Stimulated activated CD4-positive, alpha-beta T cell treated with anti-CD3 and anti-CD28 coated beads, Interleukin-2, amount 100 ng/mL, for 48 hours (primary cell): ENCODE measurements around the gene SLC12A7.
"Not testable (repeated sequence)": the region's sequence is repeated elsewhere in the genome, so short reads cannot be mapped to it uniquely, and the experiment has no call there.

Experiments
- DNase-seq, 2 donors: peaks; one replicate each; pipeline ENCODE4 v3.0.0-alpha.2; 2020

SLC12A7 gene

DNA sequence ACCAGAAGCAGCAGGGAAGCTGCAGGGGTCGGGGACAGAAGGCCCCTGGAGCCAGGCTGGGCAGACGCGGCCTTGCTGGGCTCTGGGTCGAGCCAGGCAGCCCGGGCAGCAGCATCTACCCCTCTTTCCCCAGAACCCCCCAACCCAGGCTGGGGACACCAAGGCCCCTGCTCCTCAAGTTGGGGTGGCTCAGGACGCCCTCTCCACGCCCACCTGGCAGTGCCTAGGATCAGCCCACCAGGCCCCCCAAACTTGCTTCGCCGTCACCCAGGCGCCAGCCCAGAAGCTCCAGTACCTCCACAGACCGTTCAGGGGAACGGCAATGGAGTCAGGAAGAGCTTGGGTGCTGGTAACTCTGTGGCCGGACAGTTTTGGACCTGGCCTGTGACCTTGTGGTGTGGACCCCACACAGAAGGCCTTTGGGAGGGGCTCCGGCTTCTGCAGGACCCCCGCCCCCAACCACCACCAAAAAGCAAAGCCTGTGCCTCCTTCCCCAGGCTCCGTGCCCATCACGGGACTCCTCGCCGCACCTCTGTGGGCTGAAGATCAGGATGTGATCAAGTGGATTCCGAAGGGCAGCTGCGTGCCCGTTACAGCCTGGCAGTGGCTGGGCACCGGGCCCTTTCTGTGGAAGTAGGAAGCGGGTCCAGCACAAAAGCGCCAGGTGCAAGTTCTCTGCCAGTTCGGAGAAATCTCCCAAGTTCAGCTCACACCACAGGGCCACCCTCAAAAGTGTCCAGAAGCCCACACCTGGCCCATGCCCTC, 2.1 kb downstream of the SLC12A7 start:
- no peak for DNase-seq

GRCh38 chr5:1108865-1109174, 3.0 kb downstream of the SLC12A7 start:
- no peak for DNase-seq

DNA sequence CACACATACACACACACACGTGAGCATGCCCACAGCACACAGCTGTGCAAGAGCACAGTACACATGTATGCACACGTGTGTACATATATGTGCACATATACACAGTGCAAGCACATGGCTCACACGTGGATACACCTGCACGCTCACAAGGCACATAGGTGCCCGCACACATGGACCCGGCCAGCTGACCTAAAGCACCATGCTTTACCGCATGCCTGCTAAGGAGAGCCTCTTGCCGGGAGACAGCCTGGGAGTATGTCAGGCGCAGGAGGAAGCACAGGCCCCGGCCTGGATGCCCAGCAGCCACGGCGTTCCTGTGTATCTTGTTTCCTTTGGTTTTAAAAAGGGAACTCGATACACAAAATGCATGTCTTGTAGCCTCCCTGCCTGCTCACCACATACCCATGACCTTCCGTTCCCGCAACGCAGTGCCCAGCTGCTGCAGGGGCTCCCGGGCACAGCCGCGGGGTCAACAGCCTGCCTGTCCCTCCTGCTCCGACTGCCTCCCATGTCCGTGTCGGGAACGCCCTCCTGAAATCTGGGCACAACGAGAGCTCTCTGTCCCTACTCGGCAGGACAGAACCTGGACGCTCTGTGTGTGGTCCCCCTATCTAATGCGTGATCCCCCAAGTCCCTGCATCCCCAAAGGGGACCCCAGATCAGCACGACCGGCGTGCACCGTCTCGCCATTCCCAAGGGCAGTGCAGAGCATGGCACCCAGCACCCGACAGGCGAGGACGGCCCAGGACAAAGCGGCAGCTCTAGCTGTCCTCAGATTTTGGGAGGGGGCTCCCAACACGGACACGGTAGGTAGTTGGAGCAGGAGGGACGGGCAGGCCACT, 3.6 kb downstream of the SLC12A7 start:
- no peak for DNase-seq

GRCh38 chr5:1107167-1108022, 4.5 kb downstream of the SLC12A7 start:
- DNase-seq: no peak

DNA sequence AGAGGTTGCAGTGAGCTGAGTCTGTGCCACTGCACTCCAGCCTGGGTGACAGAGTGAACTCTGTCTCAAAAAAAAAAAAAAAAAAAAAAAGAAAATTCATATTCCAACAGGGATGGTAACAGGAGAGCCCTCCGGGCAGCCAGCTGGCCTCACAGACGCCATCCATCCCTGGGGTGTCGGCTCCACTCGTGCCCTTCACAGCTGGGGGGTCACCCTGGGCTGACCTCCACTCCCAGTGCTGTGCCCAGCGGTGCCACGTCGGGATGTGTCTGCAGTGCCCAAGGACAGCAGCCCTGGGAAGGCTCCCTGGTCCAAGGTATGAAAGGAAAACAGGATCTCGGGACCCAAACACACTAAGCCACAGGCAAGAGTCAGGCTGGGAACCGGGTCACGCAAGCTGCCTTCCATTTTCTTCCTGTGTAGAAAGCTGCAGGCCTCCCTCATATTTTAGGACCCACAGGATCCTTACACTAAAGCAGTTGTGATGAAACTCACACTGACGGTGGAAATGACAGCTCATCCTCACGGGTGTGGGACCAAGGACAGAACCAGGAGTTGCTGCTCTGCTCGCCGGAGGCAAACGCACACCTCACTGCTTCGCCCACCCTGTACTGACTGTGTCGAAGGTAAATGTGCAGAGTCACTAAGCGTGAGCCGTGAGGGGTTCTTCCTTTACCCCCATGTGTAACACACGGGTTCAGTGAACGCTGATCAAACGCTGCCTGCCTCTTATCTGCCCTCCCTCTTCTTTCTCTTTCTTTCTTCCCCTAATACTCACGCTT, 5.3 kb downstream of the SLC12A7 start:
- no peak for DNase-seq

GRCh38 chr5:1105350-1106265, 6.3 kb downstream of the SLC12A7 start:
- DNase-seq: no peak

GRCh38 chr5:1104327-1105006, 7.4 kb downstream of the SLC12A7 start:
- no peak for DNase-seq

DNA sequence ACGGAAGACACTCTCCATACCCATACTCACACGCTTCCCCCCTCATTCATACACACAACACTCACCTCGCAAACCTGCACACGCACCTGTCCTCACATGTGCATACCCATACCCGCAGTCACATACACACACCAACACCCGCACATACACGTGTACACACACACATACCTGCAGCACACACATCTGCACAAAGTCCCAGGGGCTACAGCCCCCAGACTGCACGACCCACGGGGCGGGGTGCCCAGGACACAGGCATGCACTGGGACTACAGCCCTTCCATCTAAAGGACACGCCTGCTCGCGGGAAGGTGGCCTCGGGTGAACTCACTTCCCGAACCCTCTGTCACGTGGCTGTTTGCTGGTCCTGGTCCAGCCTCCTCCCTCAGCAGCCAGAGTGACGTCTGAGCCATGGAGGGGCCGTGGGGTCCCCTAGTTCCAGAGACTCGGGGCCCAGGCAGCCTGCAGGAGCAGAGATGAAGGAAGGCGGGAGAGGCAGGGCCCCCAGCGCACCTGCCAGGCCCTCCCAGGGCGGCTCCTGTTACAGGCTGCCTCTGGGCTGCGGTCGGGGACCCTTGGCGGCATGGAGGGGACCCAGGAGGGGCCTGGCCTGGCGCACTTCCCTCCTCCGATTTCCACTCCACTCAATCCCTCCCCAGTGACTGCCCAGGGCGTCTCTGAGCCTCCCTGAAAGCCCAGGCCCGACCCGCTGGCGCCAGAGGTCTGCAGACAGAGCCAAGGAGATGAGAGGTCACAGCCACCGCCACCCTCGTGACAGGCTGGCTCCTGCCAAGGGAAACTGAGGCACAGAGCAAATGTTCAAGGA, 8.1 kb downstream of the SLC12A7 start:
- no peak for DNase-seq

GRCh38 chr5:1103093-1103492, 8.8 kb downstream of the SLC12A7 start:
- no peak for DNase-seq

- DNase-seq: no peak
Observed at GRCh38 chr5:1101961-1102713, 9.7 kb downstream of the SLC12A7 start.

GRCh38 chr5:1100664-1101574, 10.9 kb downstream of the SLC12A7 start:
- DNase-seq: no peak

DNA sequence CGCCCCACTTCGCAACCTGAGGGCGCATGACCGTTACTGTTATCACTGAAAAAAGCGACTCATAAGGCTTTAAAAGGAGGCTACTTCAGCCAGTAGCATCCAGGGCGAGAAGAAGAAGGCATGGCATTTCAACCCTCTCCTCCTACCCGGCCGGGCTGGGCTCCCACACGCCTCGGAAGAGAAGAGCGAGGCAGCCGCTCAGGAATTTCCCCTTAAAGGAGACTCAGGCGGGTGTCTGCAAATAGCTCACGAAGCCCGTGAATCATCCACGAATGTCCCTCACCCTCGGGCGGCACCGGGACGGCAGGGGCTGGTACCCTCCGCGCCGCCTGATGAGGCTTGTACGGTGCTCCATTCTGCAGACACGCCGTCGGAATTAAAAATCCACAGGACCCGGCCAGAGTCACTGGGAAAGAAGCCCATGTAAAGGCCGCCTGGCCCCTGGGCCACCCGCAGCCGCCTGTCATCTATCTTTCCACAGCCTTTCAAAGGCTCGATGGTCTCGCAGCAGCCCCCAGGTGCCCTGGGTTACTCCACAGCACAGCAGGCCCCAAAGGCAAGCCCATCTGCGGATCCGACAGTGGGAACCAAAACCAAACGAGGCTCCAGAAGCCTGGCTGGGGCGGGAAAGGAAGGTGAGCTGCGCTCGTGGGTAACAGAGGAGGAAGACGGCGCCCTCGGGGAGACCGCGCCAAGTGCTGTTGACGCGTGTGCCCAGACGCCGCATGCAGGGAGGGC, 11.8 kb downstream of the SLC12A7 start:
- DNase-seq: no peak

GRCh38 chr5:1098986-1099597, 12.8 kb downstream of the SLC12A7 start:
- no peak for DNase-seq

DNA sequence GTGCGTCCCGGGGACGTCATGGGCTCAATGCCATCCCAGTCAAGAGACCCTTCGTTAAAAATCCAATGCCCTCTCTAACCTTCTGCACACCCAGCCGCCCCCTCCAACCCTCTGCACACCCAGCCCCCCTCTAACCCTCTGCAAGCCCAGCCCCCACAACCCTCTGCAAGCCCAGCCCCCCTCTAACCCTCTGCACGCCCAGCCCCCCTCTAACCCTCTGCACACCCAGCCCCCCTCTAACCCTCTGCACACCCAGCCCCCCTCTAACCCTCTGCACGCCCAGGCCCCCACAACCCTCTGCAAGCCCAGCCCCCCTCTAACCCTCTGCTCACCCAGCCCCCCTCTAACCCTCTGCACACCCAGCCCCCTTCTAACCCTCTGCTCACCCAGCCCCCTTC, 13.9 kb downstream of the SLC12A7 start:
- not testable (repeated sequence) for DNase-seq

GRCh38 chr5:1097381-1097987, 14.4 kb downstream of the SLC12A7 start:
- no peak for DNase-seq

- DNase-seq: no peak
Observed at GRCh38 chr5:1096838-1097237, 15.0 kb downstream of the SLC12A7 start.
